ENCODE data around the gene NHP2.

GRCh38 chr5:178106556-178107239, 47.0 kb downstream of the NHP2 start:
- no peak for TF ChIP-seq CTCF (IDR thresholded peaks at IDR 0.05)
- no peak for TF ChIP-seq POLR2A (IDR thresholded peaks at IDR 0.05)

Data from esophagus squamous epithelium (tissue), 4 donors.